Fibroblast of pulmonary artery (primary cell): ENCODE results near the gene ZBTB25.

ENCODE experiments used
- DNase-seq: peaks from one replicate; pipeline ENCODE4 v3.0.0-alpha.2; 2010; ENCODE audit warnings: low read depth
- H3K4me3 ChIP-seq: replicated peaks from 2 replicates; pipeline ENCODE4 v1.5.1; 2011; ENCODE audit warnings: low read depth, mild to moderate bottlenecking, control low read depth, low read length, moderate library complexity
- TF ChIP-seq, protein P1 (sequence below): IDR thresholded peaks from 2 replicates; pipeline ENCODE4 v1.5.1; 2011; ENCODE audit warnings: mild to moderate bottlenecking, control low read depth, low read length, inconsistent platforms; ENCODE audit errors: missing control alignments

The ZBTB25 gene

DNA sequence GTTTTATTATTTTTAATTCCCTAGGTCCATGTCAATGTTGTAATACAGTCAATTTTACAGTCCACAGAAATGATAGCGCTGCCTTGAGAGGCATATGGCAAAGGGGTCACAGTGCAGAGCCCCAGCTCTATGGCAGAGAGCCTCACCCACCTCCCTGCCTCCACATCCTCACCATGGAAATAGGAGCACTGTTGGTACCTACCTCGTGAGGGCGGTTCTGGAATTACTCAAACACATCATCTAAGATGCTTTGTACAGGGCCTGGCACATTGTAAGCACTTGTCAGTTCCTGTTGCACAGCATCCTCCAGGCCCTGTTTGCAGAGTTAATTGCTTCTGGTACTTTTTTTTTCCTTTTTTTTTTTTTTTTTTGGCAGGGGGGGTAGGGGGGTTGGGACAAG, 42.4 kb downstream of the ZBTB25 start:
- no peak overlapping the region for H3K4me3 ChIP-seq
- DNase-seq = no peak
- TF ChIP-seq, protein P1, sequence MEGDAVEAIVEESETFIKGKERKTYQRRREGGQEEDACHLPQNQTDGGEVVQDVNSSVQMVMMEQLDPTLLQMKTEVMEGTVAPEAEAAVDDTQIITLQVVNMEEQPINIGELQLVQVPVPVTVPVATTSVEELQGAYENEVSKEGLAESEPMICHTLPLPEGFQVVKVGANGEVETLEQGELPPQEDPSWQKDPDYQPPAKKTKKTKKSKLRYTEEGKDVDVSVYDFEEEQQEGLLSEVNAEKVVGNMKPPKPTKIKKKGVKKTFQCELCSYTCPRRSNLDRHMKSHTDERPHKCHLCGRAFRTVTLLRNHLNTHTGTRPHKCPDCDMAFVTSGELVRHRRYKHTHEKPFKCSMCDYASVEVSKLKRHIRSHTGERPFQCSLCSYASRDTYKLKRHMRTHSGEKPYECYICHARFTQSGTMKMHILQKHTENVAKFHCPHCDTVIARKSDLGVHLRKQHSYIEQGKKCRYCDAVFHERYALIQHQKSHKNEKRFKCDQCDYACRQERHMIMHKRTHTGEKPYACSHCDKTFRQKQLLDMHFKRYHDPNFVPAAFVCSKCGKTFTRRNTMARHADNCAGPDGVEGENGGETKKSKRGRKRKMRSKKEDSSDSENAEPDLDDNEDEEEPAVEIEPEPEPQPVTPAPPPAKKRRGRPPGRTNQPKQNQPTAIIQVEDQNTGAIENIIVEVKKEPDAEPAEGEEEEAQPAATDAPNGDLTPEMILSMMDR = no peak

DNA sequence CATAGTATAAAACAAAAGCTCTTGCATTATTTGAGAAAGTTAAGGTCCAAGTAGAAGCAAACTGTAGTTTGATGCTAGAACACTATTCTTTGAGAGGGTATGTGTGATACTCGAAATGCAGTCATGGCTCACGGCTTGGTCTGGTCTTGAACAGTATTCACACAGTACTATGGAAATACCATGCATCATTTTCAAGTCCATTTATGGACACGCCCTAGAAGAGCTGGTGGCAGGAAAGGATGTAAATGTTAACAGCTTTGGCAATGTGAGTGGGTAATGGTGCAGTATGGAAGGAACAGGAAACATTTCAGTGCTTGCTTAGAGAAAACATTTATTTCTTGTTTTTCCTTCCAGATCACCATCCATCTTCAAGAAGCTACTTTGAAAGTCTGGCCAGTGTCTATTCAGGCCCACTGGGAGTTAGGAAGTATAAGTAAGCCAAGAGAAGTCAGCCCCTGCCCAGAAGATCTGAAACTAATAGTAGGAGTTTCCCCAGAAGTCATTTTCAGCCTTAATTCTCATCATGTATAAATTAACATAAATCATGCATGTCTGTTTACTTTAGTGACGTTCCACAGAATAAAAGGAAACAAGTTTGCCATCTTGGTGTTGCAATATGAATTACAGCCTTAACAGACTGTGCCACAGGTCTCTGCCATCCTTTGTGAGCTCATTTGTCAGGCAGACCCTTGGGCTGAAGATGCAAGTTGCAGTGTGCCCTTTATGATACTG, 44.1 kb downstream of the ZBTB25 start:
- no peak for DNase-seq
- TF ChIP-seq, protein P1 = no peak
- H3K4me3 ChIP-seq = no peak overlapping the region

DNA sequence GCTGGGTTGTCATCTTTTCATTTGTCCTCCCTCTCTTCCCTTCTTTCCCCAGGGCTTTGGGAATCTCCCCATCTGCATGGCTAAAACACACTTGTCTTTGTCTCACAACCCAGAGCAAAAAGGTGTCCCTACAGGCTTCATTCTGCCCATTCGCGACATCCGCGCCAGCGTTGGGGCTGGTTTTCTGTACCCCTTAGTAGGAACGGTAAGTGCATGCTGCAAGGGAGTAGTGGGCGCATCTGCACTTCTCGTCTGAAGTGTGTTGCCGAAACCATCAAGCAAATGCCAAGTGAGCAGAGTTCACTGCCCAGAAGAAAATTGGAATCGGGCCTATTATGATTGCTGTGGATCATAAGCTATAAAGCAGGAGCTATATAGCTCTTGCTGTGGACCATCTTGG, 49.0 kb downstream of the ZBTB25 start:
- H3K4me3 ChIP-seq = no peak overlapping the region
- TF ChIP-seq, protein P1 = no peak
- DNase-seq = no peak

DNA sequence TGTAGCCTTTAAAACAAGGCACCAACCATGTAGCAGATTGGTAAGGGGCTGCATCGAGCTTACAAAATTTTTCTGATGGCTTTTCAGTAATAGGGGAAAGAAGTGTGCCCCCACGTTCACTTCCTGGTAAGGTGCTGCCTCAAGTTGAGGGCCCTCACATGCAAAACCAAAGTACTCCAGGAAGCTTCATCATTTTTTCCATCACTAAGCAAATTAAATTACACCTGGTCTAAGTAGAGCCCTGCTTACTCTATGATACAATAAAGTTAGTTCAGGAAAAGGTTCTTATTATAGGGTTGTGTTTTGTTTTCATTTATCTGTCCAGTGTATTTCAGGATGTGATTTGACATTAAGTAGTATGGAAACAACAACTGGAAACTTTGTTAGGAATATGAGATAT, 53.4 kb downstream of the ZBTB25 start:
- no peak overlapping the region for H3K4me3 ChIP-seq
- DNase-seq = no peak
- TF ChIP-seq, protein P1 = no peak

DNA sequence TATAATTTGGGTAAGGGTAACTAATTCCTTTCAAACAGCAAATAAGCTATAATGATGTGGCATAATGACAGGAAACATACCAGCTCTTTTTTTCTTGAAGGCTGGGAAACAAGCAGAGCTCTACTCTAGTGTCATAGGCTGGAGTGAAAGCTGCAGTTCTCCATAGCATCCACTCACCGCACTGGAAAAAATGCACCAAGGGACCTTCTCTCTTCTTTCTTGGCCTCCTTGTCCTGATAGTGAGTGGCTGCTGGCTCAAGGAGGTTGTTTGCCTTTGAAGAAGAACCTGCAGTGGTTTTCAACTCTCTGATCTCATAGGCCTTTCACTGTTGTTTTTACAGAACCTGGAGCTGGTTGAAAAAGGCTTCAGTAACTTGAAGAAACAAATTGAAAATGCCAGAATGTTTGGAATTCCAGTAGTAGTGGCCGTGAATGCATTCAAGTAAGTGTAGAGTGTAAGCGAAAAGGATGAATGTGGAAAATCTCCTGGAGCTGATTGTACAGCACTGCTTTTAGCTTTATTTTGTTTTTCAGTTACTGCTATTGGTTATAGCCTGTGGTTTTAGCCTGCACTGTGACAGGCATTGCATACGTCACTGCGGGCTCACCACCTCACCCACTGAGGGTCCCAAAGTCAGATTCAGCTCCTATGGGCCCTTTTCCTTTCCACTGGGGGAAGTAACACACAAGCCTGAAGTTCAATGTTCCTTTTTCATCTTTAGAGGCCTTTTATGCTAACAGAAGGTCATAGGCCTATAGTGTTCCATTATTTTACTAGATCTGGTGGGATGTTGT, 55.6 kb downstream of the ZBTB25 start:
- no peak for DNase-seq
- no peak overlapping the region for H3K4me3 ChIP-seq
- TF ChIP-seq, protein P1 = no peak

DNA sequence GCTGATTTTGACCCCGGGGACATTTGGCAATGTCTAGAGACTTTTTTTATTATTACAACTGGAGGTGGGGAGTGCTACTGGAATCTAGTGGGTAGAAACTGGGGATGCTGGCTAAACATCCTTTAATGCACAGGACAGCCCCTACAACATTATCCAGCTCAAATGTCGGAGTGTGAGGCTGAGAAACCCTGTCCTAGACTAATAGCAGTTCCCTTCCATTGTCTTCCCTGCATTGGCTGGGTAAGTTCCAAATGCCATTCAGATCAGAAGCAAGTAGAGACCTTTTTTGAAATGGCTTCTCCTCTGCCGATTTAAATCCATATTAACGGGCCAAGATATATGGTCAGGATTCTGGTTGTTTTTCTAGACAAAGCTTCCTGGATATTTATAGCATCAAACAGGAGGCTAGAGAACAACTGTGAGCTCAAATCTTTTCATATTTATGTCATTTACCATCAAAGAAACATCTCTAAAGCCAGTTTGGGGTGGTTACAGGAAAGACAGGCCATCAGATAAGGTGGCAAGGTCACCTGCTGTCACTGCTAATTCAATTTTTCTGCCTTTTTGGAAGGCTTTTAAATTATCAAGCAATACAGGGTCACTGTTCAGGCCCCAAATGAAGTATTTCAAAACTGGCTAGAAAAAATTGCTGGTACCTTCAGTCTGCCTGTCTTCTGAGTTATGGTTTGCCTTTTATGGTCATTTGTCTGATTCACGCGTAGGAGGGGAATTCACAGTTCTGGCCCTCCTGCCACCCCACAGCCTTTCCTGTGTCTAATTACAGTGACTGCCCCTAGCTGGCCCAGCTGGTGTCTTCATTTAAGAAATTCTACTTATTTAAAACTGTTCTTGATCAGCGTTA, 58.4 kb downstream of the ZBTB25 start:
- no peak overlapping the region for H3K4me3 ChIP-seq
- DNase-seq = peak; percentile 87
- TF ChIP-seq, protein P1 = peak; percentile 2
